HepG2 (cell line): ENCODE data around the gene ABCC12. TPM values are rescaled to one million over a fixed set of nuclear protein-coding genes. Genes with fewer than 3 reads are reported as not detected.

Experiments
- CBFB ChIP-seq: sonication (generic); formaldehyde crosslinking; IDR thresholded peaks from 2 replicates; pipeline ENCODE4 v1.4.0; 2020; ENCODE audit warnings: missing genetic modification reagents
- DPF2 ChIP-seq: sonication (generic); formaldehyde crosslinking; IDR thresholded peaks from 2 replicates; pipeline ENCODE4 v1.4.0; 2020; ENCODE audit warnings: mild to moderate bottlenecking, low read depth, missing genetic modification reagents, borderline replicate concordance
- FOXA1 ChIP-seq, 2 experiments: fragments of 450-650 bp in 1 of 2; sonication (generic) in 1 of 2; formaldehyde crosslinking in 1 of 2; IDR thresholded peaks; 2 replicates each; pipeline versions ENCODE4 v1.4.0 to v1.6.1; 2016 to 2020; ENCODE audit warnings: missing genetic modification reagents in 1 of 2
- FOXO1 ChIP-seq: sonication (generic); formaldehyde crosslinking; IDR thresholded peaks from 2 replicates; pipeline ENCODE4 v1.4.0; 2020; ENCODE audit warnings: missing genetic modification reagents
- HOXA9 ChIP-seq: sonication (generic); formaldehyde crosslinking; IDR thresholded peaks from 2 replicates; pipeline ENCODE4 v1.8.1; 2022; ENCODE audit warnings: missing genetic modification reagents, mild to moderate bottlenecking, moderate library complexity, borderline replicate concordance
- KDM1A ChIP-seq: IDR thresholded peaks from 2 replicates; pipeline ENCODE4 v1.6.1; 2016; ENCODE audit warnings: missing compliant biosample characterization
- NR2F6 ChIP-seq, 2 experiments: IDR thresholded peaks; 2 replicates each; pipeline ENCODE4 v1.6.1; 2016; ENCODE audit warnings: antibody characterized with exemption in 1 of 2, mild to moderate bottlenecking in 1 of 2
- ZMYM3 ChIP-seq: sonication (generic); formaldehyde crosslinking; IDR thresholded peaks from 2 replicates; pipeline ENCODE4 v1.5.1; 2020; ENCODE audit warnings: mild to moderate bottlenecking, missing genetic modification reagents
- ZNF790 ChIP-seq: sonication (generic); formaldehyde crosslinking; IDR thresholded peaks from 2 replicates; pipeline ENCODE4 v1.8.0; 2022; ENCODE audit warnings: missing genetic modification reagents, mild to moderate bottlenecking, borderline replicate concordance
- polyA plus RNA-seq, 8 experiments: library from polyadenylated mRNA; depleted of rRNA in 3 of 8; stranded (reverse) in 7 of 8; unstranded in 1 of 8; fragments of >200 nt; fragmentation: Illumina TruSeq in 4 of 8; extraction: Trizol in 4 of 8; gene quantifications; 2 replicates each; pipeline versions ENCODE4 v1.2.1 to v1.2.3, GENCODE V29; 2011 to 2016; ENCODE audit warnings: low read depth in 4 of 8, missing spikeins in 1 of 8, mixed read lengths in 1 of 8; ENCODE audit not compliant: insufficient read depth in 1 of 8
- total RNA-seq, 5 experiments: library from RNA; depleted of rRNA; stranded (reverse); fragments of >200 nt; fragmentation: Illumina TruSeq; extraction: Trizol; gene quantifications; 2 replicates each; pipeline ENCODE4 v1.2.3, GENCODE V29; 2016; ENCODE audit warnings: low read depth in 1 of 5
- TF ChIP-seq, protein P1 (sequence below): sonication (generic); formaldehyde crosslinking; conservative IDR thresholded peaks from 2 replicates; pipeline ENCODE4 v1.4.0; 2020; ENCODE audit warnings: mild to moderate bottlenecking, missing genetic modification reagents, moderate library complexity
- TF ChIP-seq, protein P2 (sequence below), 2 experiments: sonication (generic) in 1 of 2; formaldehyde crosslinking in 1 of 2; IDR thresholded peaks; 2 replicates each; pipeline versions ENCODE4 v1.4.0 to v1.6.1; 2016 to 2020; ENCODE audit warnings: borderline replicate concordance in 1 of 2, low read depth in 1 of 2, mild to moderate bottlenecking in 1 of 2, missing genetic modification reagents in 1 of 2
- TF ChIP-seq, protein P3 (sequence below): IDR thresholded peaks from 2 replicates; pipeline ENCODE4 v1.6.1; 2016; ENCODE audit warnings: low read depth, missing genetic modification reagents, missing compliant biosample characterization
- TF ChIP-seq, protein P4 (sequence below): sonication (generic); formaldehyde crosslinking; IDR thresholded peaks from 2 replicates; pipeline ENCODE4 v1.5.1; 2020; ENCODE audit warnings: missing genetic modification reagents, mild to moderate bottlenecking, borderline replicate concordance

Gene ABCC12
- total and polyA plus RNA-seq, 2 of the 13 experiments (the other 11 are each of a cell fraction or from before 2014, with no cell fraction given) = not detected

DNA sequence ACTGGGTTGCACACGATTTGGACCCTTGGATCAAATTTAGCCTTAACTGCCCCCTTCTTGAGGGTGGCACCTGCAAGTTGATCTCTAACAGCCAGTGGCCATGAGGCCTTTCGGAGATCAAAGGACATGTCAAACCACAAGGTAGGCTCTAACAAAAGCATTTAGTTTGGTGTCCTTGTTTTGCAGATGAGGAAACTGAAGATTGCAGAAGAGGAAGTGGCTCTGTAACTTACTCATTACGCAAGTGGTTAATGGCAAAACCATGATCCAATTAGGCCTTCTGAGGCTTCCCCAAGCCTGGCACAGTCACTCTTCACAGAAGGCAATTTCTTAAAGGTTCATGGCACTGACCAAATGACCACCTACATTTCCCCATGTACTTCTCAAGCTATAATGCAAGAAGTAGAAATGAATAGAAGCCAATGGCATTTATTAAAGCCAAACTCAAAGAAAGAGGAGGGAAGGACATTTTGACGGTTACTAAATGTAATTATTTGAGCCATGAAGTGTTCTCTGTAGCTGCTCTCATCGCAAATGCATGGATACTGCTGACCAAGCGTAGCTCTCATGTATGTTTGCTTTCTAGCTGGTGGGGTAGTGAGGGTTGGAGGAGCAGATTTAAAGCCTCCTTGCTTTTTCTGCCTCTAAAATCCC lies 32.8 kb upstream of the ABCC12 start (continued):
- TF ChIP-seq, protein P1, sequence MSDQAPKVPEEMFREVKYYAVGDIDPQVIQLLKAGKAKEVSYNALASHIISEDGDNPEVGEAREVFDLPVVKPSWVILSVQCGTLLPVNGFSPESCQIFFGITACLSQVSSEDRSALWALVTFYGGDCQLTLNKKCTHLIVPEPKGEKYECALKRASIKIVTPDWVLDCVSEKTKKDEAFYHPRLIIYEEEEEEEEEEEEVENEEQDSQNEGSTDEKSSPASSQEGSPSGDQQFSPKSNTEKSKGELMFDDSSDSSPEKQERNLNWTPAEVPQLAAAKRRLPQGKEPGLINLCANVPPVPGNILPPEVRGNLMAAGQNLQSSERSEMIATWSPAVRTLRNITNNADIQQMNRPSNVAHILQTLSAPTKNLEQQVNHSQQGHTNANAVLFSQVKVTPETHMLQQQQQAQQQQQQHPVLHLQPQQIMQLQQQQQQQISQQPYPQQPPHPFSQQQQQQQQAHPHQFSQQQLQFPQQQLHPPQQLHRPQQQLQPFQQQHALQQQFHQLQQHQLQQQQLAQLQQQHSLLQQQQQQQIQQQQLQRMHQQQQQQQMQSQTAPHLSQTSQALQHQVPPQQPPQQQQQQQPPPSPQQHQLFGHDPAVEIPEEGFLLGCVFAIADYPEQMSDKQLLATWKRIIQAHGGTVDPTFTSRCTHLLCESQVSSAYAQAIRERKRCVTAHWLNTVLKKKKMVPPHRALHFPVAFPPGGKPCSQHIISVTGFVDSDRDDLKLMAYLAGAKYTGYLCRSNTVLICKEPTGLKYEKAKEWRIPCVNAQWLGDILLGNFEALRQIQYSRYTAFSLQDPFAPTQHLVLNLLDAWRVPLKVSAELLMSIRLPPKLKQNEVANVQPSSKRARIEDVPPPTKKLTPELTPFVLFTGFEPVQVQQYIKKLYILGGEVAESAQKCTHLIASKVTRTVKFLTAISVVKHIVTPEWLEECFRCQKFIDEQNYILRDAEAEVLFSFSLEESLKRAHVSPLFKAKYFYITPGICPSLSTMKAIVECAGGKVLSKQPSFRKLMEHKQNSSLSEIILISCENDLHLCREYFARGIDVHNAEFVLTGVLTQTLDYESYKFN (CRISPR knock-in tag) = peak; percentile 75
- TF ChIP-seq NR2F6 (IDR thresholded peaks at IDR 0.05) = 0 out of 2 replicates have a peak, but pooled peaks have one; percentile 13
- peak; percentile 71; the same call in 1 of the 2 replicates for TF ChIP-seq NR2F6 (CRISPR knock-in tag; IDR thresholded peaks at IDR 0.05)
- TF ChIP-seq FOXA1 (IDR thresholded peaks at IDR 0.05) = no peak
- peak; percentile 66; the same call in 1 of the 2 replicates for TF ChIP-seq FOXA1 (CRISPR knock-in tag; IDR thresholded peaks at IDR 0.05)
- peak; percentile 69; the same call in 1 of the 2 replicates for TF ChIP-seq FOXO1
- peak; percentile 95 for TF ChIP-seq CBFB (CRISPR knock-in tag)
- TF ChIP-seq, protein P2, sequence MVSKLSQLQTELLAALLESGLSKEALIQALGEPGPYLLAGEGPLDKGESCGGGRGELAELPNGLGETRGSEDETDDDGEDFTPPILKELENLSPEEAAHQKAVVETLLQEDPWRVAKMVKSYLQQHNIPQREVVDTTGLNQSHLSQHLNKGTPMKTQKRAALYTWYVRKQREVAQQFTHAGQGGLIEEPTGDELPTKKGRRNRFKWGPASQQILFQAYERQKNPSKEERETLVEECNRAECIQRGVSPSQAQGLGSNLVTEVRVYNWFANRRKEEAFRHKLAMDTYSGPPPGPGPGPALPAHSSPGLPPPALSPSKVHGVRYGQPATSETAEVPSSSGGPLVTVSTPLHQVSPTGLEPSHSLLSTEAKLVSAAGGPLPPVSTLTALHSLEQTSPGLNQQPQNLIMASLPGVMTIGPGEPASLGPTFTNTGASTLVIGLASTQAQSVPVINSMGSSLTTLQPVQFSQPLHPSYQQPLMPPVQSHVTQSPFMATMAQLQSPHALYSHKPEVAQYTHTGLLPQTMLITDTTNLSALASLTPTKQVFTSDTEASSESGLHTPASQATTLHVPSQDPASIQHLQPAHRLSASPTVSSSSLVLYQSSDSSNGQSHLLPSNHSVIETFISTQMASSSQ (IDR thresholded peaks at IDR 0.05; ENCODE audit: low read depth) = no peak
- TF ChIP-seq, protein P2 (CRISPR knock-in tag; IDR thresholded peaks at IDR 0.05; ENCODE audit: borderline replicate concordance) = peak; percentile 50; the same call in 1 of the 2 replicates
- 0 out of 2 replicates have a peak, but pooled peaks have one; percentile 34 for TF ChIP-seq KDM1A (CRISPR knock-in tag)
- TF ChIP-seq HOXA9 = 0 out of 2 replicates have a peak, but pooled peaks have one; percentile 16
- TF ChIP-seq ZMYM3 (CRISPR knock-in tag) = peak; percentile 66; the same call in 1 of the 2 replicates
- no peak for TF ChIP-seq ZNF790 (CRISPR knock-in tag)
- TF ChIP-seq, protein P3, sequence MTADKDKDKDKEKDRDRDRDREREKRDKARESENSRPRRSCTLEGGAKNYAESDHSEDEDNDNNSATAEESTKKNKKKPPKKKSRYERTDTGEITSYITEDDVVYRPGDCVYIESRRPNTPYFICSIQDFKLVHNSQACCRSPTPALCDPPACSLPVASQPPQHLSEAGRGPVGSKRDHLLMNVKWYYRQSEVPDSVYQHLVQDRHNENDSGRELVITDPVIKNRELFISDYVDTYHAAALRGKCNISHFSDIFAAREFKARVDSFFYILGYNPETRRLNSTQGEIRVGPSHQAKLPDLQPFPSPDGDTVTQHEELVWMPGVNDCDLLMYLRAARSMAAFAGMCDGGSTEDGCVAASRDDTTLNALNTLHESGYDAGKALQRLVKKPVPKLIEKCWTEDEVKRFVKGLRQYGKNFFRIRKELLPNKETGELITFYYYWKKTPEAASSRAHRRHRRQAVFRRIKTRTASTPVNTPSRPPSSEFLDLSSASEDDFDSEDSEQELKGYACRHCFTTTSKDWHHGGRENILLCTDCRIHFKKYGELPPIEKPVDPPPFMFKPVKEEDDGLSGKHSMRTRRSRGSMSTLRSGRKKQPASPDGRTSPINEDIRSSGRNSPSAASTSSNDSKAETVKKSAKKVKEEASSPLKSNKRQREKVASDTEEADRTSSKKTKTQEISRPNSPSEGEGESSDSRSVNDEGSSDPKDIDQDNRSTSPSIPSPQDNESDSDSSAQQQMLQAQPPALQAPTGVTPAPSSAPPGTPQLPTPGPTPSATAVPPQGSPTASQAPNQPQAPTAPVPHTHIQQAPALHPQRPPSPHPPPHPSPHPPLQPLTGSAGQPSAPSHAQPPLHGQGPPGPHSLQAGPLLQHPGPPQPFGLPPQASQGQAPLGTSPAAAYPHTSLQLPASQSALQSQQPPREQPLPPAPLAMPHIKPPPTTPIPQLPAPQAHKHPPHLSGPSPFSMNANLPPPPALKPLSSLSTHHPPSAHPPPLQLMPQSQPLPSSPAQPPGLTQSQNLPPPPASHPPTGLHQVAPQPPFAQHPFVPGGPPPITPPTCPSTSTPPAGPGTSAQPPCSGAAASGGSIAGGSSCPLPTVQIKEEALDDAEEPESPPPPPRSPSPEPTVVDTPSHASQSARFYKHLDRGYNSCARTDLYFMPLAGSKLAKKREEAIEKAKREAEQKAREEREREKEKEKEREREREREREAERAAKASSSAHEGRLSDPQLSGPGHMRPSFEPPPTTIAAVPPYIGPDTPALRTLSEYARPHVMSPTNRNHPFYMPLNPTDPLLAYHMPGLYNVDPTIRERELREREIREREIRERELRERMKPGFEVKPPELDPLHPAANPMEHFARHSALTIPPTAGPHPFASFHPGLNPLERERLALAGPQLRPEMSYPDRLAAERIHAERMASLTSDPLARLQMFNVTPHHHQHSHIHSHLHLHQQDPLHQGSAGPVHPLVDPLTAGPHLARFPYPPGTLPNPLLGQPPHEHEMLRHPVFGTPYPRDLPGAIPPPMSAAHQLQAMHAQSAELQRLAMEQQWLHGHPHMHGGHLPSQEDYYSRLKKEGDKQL (CRISPR knock-in tag) = peak; percentile 21; the same call in 1 of the 2 replicates
- TF ChIP-seq, protein P4, sequence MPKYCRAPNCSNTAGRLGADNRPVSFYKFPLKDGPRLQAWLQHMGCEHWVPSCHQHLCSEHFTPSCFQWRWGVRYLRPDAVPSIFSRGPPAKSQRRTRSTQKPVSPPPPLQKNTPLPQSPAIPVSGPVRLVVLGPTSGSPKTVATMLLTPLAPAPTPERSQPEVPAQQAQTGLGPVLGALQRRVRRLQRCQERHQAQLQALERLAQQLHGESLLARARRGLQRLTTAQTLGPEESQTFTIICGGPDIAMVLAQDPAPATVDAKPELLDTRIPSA (CRISPR knock-in tag) = no peak
- 0 out of 2 replicates have a peak, but pooled peaks have one; percentile 32 for TF ChIP-seq DPF2
